Left ventricle myocardium superior (tissue), 1 donor: ENCODE results near the gene RPL32. TPM values are rescaled to one million over a fixed set of nuclear protein-coding genes. Genes with fewer than 3 reads are reported as not detected.

Source experiments
- ATAC-seq: fragments of 200-7000 bp; cut with Tn5 transposase; one replicate; pipeline ENCODE4 v1.9.1; 2020; ENCODE audit warnings: mild to moderate bottlenecking, moderate library complexity
- DNase-seq: peaks from one replicate; pipeline ENCODE4 v3.0.0-alpha.2; 2020
- intact Hi-C: fragments of 100-400 bp; cut with micrococcal nuclease; formaldehyde crosslinking; loops from one replicate; pipeline ENCODE4 v1.11.0; 2022
- total RNA-seq: library from RNA; stranded (reverse); fragmentation: NEBNext Ultra II Directional; extraction: Animal tissue kit (Norgen Biotek cat#: 25700); gene quantifications from one replicate; pipeline ENCODE4 v1.2.1, GENCODE V29; 2021
- donor health status: DM: no; HTN: yes; CAD: no; lungs with severe emphysema.

RPL32 gene
- total RNA-seq, 1 donor from 2014 or later, result 931 TPM

DNA sequence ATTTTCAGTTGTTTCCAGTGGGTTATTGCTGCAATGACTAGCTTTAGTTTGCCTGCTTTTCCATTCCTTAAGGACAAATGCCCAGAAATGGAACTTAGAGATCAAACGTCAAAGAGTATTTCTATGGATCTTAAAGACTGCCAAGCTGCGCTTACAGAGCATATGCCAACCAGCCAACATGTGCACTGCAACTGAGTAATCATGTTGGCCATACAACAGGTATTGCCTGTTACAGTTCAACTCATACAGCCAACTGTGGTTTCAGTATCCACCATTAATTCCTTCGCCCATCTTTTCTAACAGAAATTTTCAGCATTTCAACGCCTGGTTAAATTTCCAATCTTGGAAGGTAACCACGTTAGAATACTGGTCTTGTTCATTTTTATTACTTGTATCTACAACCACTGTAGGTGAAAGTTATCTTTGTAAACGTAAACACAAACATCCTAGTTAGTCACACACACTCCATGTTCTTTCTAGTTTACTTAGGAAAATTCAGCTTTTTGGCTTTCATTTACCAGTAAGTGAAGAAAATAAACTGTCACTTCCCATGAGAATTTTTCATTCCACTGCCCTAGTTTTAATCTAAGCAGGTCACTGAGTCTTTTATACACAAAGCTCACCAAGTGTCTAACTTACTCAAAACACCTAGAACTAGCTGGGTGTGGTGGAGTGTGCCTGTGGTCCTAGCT lies 3.9 kb downstream of the RPL32 start:
- intact Hi-C loops, result no loop called here
- no peak for DNase-seq
- no peak for ATAC-seq

DNA sequence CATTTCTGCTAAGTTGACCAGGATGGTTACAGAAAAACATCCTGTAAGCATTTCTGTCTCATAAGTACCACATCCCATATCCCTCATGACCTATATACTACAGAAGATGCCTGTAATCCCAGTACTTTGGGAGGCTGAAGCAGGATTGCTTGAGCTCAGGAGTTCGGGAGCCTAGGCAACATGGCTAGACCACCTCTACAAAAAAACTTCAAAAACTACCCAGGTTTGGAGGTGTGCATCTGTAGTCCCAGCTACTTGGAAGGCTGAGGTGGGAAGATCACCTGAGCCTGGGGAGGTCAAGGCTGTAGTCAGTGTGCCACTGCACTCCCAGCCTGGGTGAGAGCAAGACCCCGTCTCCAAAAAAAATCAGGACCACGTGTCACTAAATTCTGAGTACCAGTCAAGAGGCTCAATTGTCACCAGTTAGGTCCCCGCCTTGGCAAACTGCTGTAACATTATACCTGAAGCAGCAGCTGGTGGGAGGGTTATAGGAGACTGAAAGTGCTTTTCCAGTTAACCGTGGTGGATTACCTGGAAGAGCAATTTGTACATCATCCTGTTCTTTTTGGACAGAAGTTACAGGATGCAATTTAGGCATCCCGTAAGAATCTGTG lies 6.2 kb downstream of the RPL32 start:
- no peak for ATAC-seq
- intact Hi-C loops, result no loop called here
- no peak for DNase-seq

DNA sequence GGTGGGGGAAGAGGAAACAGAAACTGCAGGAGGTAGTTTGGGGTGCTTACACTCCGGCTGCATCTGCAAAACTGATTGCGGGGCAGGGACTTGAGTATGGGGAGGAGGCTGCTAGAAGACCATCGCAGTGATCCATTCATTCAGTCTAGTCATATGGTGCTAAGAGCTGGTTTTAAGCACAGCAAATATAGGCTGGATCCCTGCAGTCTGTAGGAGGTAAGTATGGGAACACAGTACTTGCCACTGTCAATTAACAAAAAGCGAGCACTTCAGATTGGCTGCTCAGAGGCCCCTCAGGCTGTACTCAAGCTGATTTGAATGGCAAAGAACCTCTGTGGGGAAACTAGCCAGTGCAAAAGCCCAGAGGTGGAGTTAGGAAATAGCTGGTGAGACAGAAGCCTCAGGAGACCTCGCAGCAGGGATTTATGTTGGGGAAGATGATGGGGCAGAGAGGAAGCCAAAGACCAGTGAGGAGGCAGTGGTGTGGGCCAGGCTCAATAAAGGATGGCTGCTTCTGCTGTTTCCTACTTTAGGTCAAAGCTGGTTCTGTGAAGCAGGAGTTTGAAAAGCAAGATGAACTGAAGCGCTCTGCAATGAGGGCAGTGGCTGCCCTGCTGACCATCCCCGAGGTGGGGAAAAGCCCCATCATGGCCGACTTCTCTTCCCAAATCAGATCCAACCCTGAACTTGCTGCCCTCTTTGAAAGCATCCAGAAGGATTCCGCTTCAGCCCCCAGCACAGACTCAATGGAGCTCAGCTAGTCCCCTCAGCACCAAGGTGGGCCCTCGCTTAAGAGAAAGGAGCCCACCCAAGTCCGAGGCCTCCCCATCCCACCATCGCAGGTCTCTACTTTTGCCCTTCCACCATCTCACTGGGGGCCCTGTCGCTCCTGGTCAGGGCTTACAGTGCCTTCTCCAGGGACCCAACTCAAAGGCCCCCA lies 7.9 kb downstream of the RPL32 start:
- ATAC-seq (no peak), DNase-seq (no peak)
- intact Hi-C loops, result no loop called here

DNA sequence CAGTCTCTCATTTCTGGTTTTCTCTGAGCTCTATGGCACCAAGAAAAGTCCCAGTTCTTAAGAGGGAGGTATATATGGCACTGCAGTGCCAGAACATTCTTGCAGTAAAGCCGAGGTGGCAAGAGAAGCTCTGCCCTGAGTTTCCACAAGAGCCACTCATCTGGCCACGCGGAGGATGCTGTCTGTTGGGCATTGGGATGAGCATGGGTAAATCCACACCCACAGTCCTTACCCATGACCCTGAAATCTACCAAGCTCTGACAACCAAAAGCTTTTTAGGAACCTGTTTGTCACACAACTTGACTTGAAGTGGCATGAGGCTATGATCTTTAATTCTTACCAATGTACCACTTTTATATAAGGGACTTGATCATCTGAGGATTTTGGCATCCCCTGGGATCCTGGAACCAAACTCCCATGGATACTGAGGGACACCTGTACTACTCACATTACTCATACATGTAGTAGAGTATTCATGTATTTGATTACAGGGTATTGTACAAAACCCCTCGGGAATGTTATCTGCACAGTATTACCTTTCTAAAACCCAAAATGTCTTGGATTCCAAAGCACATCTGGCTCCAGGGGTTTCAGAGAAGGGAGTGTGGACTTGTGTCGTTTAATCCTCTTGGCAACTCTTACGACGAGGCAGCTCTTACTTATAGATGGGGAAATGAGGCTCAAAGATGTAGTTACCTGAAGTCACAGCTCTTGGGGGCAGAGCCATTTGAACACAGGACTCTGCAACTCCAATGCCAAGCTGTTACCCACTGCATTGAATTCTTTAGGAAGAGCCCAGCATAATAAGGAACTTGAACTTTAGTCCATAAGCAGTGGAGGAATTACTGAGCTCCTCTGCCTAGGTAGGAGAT lies 8.8 kb downstream of the RPL32 start:
- intact Hi-C loops, result no loop called here
- DNase-seq (no peak), ATAC-seq (no peak)

DNA sequence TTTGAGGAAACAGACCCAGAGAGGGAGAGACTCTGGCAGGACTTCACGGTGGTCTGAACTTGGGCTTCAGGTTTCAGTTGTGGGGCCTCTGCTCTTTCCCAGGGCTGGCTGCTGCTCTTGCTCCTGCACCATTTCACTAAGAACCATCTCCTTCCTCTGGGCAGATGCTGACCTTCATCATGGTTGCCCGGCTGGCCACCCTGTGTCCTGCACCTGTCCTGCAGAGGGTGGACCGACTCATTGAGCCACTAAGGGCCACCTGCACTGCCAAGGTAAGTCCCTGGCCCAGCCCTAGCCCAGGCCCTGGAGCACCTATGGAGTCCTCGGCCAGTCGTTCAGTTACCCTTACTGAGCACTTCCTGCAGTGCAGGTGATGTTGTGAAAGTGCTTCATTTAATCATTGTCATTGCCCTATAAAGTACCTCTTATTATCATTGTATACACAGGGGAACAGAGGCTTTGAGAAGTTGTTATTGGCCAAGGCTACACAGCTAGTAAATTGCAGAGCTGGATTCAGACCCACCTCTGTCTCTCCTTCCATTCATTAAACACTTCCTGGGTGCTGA lies 10.0 kb downstream of the RPL32 start:
- intact Hi-C loops, result no loop called here
- ATAC-seq, result no peak
- no peak for DNase-seq

DNA sequence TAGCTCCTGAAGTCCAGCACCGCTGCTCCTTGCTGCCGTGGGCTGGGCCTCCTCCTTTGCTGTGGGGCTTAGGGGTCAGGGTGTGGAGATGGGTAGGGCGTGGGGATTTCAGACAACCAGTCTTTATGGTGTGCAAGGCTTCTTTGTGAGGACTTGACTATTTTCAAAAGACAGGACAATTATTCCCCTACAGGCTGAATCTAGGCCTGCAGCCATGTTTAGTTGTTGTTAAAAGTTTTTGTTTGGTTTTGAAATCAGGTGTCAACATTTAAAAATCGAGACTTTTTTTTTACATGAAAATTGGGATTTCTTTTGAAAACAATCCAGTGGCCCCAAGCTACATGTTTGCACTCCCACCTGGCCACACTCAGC lies 10.6 kb downstream of the RPL32 start:
- intact Hi-C loops, result no loop called here
- no peak for ATAC-seq
- no peak for DNase-seq

DNA sequence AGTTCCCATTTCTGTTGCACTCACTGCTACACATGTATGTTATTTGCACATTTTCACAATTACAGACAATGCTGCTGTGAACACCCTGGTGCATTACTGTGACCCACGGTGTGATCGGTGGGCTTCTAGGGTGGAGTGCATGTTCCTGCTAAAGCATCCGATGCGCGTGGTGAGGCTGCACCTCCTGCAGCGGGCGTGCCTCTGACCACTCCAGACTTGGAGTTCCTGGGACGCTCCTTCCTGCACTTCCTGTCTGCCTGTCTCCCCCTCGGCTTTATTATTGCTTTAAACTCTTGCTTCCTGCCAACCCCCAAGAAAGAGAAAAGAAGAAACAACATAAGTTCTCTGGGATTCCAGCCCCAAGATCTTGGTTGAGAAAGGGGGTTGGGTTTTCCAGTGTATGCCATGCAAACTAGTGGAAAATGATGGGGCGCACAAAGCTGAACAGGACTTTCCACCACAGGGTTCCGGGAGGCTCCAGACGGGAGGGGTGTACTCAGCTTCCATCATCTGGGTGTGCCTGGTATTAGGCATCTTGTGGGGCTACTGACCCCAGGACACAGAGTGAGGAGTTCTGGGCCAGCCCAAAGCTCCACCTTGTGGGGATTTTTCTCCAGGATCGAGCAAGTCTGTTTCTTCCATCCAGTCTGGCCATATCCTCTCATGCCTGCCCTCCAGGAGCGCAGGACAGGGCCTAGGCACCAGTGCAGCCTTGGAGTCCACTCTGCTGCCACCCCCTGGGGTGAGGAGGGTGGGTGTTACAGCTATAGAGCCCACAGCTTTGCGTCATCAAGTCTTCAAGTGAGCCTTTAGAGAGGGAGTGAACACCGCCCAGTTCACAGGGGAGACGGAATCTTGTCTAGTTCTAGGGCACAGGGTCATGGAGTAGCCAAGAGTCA lies 11.2 kb downstream of the RPL32 start:
- no peak for DNase-seq
- no peak for ATAC-seq
- intact Hi-C loops, result no loop called here

DNA sequence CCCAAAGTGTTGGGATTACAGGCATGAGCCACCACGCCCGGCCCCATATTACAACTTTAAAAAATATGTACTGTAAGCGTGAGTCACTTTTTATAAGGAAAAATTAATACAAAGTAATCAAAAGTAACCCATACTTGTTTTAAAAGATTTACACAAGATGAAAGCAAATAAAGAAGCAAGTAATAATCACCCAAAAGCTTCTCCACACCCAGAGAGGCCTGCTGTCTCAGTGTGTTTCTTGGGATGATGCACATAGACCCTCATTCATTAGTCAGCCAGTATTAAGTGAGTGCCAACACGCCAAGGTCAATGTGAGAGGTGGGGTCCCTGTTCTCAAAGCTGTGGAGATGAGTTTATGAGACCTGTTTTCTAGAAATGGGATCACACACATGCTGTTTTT lies 12.0 kb downstream of the RPL32 start:
- DNase-seq, result no peak
- ATAC-seq, result no peak
- intact Hi-C loops, result no loop called here

DNA sequence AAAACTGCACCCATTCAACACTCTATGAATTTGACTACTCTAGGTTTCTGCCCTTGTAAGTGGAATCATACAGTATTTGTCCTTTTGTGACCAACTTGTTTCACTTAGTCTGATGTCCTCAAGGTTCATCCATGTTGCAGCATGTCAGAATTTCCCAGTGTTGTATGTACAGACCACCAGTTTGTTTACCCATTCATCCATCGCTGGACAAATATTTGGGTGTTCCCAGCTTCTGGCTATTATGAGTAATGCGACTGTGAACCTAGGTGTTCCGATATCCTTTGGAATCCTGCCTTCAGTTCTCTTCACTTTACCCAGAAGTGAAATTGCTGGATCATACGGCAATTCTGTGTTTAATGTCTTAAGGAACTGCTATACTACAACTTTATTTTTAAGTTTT lies 12.6 kb downstream of the RPL32 start:
- DNase-seq (no peak), ATAC-seq (no peak)
- intact Hi-C loops, result no loop called here

DNA sequence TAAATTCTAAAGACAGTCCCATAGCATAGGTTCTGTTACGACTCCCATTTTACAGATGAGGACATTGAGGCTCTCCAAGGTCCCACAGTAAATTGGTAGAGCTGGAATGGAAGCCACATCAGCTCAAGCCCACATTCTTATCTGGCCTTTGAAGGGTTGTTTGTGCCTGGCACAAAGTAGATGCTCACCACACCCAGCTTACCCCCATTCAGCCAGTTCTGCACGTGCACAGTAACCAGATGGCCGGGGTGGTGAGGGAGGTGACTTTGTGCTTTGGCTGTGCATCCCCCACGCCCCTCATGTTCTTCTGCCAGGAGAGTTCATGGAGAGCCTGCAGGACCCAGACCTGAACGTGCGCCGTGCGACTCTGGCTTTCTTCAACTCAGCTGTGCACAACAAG lies 16.2 kb downstream of the RPL32 start:
- no peak for DNase-seq
- intact Hi-C loops, result no loop called here
- ATAC-seq, result no peak

DNA sequence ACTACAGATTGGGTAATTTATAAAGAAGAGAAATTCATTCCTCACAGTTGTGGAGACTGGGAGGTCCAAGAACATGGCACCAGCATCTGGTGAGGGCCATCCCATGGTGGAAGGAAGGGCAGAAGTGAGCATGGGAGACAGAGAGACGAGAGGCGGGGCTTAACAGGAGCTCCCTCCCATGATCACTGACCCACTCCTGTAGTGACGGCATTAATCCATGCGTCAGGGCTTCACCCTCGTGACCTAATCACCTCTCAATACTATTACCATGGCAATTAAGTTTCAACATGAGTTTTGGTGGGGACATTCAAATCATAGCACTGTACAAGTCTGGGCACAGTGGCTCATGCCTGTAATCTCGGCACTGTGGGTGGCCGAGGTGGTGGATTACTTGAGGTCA lies 17.1 kb downstream of the RPL32 start:
- intact Hi-C loops, result no loop called here
- no peak for DNase-seq
- no peak for ATAC-seq

DNA sequence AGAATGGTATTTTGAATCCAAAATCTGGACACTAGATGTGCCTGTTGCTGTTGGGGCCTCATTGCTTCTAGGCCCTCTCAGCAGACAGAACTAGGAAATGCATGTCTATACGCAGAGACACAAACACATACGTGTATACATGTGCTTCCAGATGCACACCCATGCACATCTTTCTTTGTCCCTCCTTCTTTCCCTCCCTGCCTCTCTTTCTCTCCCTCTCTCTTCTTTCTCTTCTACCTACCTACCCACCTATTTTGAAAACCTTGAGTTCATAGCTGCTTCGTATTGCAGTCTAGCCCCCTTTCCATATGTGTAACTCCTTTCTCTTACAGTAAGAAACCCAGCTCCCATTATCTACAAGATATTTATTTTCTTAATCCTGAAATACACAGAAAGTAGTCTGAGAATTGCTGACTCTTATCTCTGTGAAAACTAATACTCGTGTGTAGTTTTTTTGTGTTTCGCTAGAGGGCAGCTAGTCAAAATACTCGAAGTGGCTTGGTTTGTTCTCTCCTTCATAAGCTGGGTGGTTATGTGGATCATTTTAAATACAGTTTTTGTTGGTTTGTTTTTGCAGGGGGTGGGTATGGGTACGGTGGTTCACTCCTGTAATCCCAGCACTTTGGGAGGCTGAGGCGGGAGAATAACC lies 18.5 kb downstream of the RPL32 start:
- DNase-seq (no peak), ATAC-seq (no peak)
- intact Hi-C loops, result no loop called here

DNA sequence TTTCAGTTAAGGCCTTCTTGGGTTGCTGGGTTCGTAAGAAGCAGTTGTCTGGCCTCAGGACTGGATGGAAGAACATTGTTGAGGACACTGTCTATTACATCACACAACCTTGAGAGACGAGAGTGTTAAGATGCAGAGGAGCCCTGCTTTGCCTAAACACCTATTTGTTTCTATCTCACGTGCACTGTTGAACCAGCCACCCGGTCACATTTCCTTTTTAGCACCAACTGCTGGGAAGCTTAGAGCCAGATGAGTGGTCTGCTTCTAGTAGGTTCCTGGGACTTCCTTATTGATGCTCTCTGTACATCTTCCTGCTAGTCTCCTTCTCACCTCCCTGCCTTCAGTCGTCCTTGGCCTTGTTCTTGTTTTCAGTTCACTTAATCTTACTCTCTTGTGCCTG lies 22.6 kb downstream of the RPL32 start:
- intact Hi-C loops, result no loop called here
- no peak for ATAC-seq
- no peak for DNase-seq

DNA sequence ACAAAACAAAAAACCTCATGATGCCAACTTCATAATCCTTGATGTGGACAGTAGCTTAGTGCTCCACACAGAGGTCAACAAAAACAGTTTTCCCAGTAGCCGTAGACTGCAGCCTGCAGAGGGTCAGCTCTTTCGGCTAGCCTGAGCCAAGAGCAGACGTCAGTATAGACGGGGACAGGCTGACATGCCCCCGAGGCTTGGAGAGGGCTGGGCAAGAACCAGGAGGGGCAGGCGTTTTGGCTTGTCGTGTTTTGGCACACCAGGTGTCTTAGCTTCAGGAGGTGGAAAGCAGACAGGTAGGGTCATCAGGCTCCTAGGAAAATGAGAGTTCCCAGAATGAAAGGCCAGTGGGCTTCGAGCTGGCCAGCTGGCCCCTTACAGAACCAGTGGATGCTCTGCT lies 23.1 kb downstream of the RPL32 start:
- ATAC-seq (no peak), DNase-seq (no peak)
- intact Hi-C loops, result no loop called here

DNA sequence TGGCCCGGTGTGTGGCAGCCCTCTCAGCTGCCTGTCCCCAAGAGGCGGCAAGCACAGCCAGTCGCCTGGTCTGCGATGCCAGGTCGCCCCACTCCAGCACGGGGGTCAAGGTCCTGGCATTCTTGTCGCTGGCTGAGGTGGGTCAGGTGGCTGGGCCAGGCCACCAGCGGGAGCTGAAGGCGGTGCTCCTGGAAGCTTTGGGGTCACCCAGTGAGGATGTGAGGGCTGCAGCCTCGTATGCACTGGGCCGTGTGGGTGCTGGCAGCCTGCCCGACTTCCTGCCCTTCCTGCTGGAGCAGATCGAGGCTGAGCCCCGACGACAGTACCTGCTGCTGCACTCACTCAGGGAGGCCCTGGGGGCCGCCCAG lies 24.0 kb downstream of the RPL32 start:
- peak; percentile 68 for DNase-seq
- intact Hi-C loops, result no loop called here
- ATAC-seq, result peak; percentile 54

DNA sequence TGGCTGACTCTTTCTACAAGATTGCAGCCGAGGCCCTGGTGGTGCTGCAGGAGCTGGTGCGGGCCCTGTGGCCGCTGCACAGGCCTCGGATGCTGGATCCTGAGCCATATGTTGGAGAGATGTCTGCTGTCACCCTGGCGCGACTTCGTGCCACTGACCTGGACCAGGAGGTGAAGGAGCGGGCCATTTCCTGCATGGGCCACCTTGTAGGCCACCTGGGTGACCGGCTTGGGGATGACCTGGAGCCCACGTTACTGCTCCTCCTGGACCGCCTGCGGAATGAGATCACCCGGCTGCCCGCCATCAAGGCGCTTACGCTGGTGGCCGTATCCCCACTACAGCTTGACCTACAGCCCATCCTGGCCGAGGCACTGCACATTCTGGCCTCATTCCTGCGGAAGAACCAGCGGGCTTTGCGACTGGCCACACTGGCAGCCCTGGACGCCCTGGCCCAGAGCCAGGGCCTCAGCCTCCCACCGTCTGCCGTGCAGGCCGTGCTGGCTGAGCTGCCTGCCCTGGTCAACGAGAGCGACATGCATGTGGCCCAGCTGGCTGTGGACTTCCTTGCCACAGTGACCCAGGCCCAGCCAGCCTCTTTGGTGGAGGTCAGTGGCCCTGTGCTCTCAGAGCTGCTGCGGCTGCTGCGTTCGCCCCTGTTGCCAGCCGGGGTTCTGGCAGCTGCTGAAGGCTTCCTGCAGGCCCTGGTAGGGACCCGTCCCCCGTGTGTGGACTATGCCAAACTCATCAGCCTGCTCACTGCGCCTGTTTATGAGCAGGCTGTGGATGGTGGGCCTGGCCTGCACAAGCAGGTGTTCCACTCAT lies 24.6 kb downstream of the RPL32 start:
- intact Hi-C loops, result no loop called here
- DNase-seq, result peak; percentile 61
- peak; percentile 63 for ATAC-seq

DNA sequence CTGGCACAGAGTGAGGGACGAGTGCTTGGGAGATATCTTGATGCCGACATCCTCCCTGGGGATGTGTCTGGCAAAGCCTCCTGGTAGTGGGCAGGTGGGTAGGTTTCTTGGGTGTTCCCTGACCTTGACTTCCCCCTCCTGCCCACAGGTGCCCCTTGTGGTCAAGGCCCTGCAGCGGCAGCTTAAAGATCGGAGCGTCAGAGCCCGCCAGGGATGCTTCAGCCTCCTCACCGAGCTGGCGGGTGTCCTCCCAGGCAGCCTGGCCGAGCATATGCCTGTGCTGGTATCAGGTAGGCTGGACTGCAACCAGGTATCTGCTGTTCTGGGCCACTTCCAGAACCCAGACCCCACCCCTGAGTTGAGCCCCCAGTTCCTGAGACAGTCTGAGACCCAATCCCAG lies 25.6 kb downstream of the RPL32 start:
- intact Hi-C loops, result no loop called here
- ATAC-seq (no peak), DNase-seq (no peak)
